Measurements from ENCODE around the gene SPPL2C. TPM values are rescaled to one million over a fixed set of nuclear protein-coding genes. Genes with fewer than 3 reads are reported as not detected.

Gene SPPL2C
- total and polyA plus RNA-seq, 2 of the 8 experiments (the other 6 are each of a cell fraction or from before 2014, with no cell fraction given), result not detected

DNA sequence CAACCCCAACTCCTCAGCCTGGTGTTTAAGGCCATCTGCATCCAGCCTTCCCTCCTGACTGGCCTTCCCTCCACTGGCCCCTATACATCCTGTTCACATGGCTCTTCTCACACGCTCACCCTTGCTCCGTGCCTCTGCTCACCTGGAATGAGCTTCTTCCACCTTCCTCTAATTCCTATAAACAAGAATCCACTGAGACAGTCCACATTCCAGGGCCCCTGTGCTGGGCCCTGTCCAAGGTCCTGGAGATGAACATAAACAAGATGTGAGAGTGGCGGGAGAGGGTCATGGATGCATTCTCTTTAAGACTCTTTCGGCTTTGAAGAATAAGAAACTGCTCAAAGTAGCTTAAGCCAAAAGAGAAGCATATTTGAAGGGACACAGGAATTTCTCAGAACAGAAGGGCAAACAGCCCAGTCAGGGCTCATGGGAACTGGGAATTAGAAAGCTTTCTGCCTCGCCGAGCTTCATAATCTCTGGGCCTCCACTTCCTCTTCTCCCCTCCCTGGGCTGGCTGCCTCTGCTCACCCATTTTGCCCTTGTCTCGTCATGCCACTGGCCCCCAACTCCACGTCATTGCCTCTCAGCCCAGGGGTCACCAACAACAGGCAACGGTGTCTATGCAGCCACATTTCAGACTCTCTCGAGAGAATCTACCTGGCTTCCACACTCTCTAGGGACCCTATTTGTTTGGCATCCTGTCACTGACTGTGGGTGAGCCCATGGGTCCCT is 13.5 kb downstream of the SPPL2C start (continued):
- TF ChIP-seq, protein P1, sequence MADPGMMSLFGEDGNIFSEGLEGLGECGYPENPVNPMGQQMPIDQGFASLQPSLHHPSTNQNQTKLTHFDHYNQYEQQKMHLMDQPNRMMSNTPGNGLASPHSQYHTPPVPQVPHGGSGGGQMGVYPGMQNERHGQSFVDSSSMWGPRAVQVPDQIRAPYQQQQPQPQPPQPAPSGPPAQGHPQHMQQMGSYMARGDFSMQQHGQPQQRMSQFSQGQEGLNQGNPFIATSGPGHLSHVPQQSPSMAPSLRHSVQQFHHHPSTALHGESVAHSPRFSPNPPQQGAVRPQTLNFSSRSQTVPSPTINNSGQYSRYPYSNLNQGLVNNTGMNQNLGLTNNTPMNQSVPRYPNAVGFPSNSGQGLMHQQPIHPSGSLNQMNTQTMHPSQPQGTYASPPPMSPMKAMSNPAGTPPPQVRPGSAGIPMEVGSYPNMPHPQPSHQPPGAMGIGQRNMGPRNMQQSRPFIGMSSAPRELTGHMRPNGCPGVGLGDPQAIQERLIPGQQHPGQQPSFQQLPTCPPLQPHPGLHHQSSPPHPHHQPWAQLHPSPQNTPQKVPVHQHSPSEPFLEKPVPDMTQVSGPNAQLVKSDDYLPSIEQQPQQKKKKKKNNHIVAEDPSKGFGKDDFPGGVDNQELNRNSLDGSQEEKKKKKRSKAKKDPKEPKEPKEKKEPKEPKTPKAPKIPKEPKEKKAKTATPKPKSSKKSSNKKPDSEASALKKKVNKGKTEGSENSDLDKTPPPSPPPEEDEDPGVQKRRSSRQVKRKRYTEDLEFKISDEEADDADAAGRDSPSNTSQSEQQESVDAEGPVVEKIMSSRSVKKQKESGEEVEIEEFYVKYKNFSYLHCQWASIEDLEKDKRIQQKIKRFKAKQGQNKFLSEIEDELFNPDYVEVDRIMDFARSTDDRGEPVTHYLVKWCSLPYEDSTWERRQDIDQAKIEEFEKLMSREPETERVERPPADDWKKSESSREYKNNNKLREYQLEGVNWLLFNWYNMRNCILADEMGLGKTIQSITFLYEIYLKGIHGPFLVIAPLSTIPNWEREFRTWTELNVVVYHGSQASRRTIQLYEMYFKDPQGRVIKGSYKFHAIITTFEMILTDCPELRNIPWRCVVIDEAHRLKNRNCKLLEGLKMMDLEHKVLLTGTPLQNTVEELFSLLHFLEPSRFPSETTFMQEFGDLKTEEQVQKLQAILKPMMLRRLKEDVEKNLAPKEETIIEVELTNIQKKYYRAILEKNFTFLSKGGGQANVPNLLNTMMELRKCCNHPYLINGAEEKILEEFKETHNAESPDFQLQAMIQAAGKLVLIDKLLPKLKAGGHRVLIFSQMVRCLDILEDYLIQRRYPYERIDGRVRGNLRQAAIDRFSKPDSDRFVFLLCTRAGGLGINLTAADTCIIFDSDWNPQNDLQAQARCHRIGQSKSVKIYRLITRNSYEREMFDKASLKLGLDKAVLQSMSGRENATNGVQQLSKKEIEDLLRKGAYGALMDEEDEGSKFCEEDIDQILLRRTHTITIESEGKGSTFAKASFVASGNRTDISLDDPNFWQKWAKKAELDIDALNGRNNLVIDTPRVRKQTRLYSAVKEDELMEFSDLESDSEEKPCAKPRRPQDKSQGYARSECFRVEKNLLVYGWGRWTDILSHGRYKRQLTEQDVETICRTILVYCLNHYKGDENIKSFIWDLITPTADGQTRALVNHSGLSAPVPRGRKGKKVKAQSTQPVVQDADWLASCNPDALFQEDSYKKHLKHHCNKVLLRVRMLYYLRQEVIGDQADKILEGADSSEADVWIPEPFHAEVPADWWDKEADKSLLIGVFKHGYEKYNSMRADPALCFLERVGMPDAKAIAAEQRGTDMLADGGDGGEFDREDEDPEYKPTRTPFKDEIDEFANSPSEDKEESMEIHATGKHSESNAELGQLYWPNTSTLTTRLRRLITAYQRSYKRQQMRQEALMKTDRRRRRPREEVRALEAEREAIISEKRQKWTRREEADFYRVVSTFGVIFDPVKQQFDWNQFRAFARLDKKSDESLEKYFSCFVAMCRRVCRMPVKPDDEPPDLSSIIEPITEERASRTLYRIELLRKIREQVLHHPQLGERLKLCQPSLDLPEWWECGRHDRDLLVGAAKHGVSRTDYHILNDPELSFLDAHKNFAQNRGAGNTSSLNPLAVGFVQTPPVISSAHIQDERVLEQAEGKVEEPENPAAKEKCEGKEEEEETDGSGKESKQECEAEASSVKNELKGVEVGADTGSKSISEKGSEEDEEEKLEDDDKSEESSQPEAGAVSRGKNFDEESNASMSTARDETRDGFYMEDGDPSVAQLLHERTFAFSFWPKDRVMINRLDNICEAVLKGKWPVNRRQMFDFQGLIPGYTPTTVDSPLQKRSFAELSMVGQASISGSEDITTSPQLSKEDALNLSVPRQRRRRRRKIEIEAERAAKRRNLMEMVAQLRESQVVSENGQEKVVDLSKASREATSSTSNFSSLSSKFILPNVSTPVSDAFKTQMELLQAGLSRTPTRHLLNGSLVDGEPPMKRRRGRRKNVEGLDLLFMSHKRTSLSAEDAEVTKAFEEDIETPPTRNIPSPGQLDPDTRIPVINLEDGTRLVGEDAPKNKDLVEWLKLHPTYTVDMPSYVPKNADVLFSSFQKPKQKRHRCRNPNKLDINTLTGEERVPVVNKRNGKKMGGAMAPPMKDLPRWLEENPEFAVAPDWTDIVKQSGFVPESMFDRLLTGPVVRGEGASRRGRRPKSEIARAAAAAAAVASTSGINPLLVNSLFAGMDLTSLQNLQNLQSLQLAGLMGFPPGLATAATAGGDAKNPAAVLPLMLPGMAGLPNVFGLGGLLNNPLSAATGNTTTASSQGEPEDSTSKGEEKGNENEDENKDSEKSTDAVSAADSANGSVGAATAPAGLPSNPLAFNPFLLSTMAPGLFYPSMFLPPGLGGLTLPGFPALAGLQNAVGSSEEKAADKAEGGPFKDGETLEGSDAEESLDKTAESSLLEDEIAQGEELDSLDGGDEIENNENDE (IDR thresholded peaks at IDR 0.05; ENCODE audit: insufficient replicate concordance, low read length), result no peak
- peak; percentile 43 to 76; a peak in 1 of 4 replicates for TF ChIP-seq SIN3A (conservative IDR thresholded peaks at IDR 0.05 in 1 of 2, IDR thresholded peaks at IDR 0.05 in 1 of 2; ENCODE audit: low read depth in 1 of 2, low read length in 2 of 2)

Measured in H1 (cell line).